Activated gamma-delta T cell treated with Interleukin-2 at 50 U/mL for 16 hours (primary cell): ENCODE measurements around the gene TMEM237.

Experiments used
- DNase-seq: peaks from one replicate; pipeline ENCODE4 v3.0.0-alpha.2; 2020

TMEM237 gene

GRCh38 chr2:201639205-201639604, 4.1 kb downstream of the TMEM237 start:
- no peak for DNase-seq

GRCh38 chr2:201638326-201638725, 5.0 kb downstream of the TMEM237 start:
- DNase-seq, result no peak

- DNase-seq, result no peak
Measured at GRCh38 chr2:201633661-201634249, 9.5 kb downstream of the TMEM237 start.

- no peak for DNase-seq
Measured at GRCh38 chr2:201631041-201631440, 12.3 kb downstream of the TMEM237 start.

- DNase-seq, result no peak
Measured at GRCh38 chr2:201630577-201630976, 12.7 kb downstream of the TMEM237 start.

- no peak for DNase-seq
Measured at GRCh38 chr2:201628545-201628944, 14.8 kb downstream of the TMEM237 start.

- DNase-seq, result no peak
Measured at GRCh38 chr2:201622306-201622970, 20.9 kb downstream of the TMEM237 start.

GRCh38 chr2:201621293-201621999, 21.9 kb downstream of the TMEM237 start:
- DNase-seq, result no peak

- no peak for DNase-seq
Measured at GRCh38 chr2:201618744-201619662, 24.3 kb downstream of the TMEM237 start.

- DNase-seq, result no peak
Measured at GRCh38 chr2:201608021-201608420, 35.3 kb downstream of the TMEM237 start.

GRCh38 chr2:201607568-201607967, 35.7 kb downstream of the TMEM237 start:
- DNase-seq, result no peak

GRCh38 chr2:201600906-201601305, 42.4 kb downstream of the TMEM237 start:
- DNase-seq, result no peak

- DNase-seq, result no peak
Measured at GRCh38 chr2:201597397-201597796, 45.9 kb downstream of the TMEM237 start.

- DNase-seq, result no peak
Measured at GRCh38 chr2:201580486-201580885, 62.8 kb downstream of the TMEM237 start.

GRCh38 chr2:201579536-201579935, 63.8 kb downstream of the TMEM237 start:
- DNase-seq, result no peak

GRCh38 chr2:201575971-201576370, 67.3 kb downstream of the TMEM237 start:
- DNase-seq, result no peak

GRCh38 chr2:201574766-201575165, 68.5 kb downstream of the TMEM237 start:
- DNase-seq, result no peak

- DNase-seq, result no peak
Measured at GRCh38 chr2:201572846-201573508, 70.3 kb downstream of the TMEM237 start.
